Thyroid gland (tissue), 4 donors: ENCODE measurements around the gene FES. TPM values are rescaled to one million over a fixed set of nuclear protein-coding genes. Genes with fewer than 3 reads are reported as not detected.
"Not testable (repeated sequence)": the region's sequence is repeated elsewhere in the genome, so short reads cannot be mapped to it uniquely, and the experiment has no call there.

Source experiments
- DNase-seq, 2 donors: peaks; one replicate each; pipeline ENCODE4 v3.0.0-alpha.2; 2019
- H3K27ac ChIP-seq, 3 donors: fragments of 200-600 bp; sonication (generic); 1 replicate in 2 of 3; 2 replicates in 1 of 3; pipeline ENCODE4 v1.5.1; 2016 to 2019; ENCODE audit warnings: mild to moderate bottlenecking in 1 of 3, moderate library complexity in 1 of 3
- H3K27me3 ChIP-seq: fragments of 200-600 bp; sonication (generic); one replicate; pipeline ENCODE4 v1.5.1; 2019
- H3K36me3 ChIP-seq, 2 donors: fragments of 200-600 bp; sonication (generic); one replicate each; pipeline ENCODE4 v1.5.1; 2016 to 2019
- H3K4me1 ChIP-seq, 2 donors: fragments of 200-600 bp; sonication (generic); one replicate each; pipeline ENCODE4 v1.5.1; 2017 to 2019
- H3K4me3 ChIP-seq, 3 donors: fragments of 200-600 bp; sonication (generic); replicated peaks in 1 of 3; 1 replicate in 2 of 3; 2 replicates in 1 of 3; pipeline ENCODE4 v1.5.1; 2016; ENCODE audit warnings: mild to moderate bottlenecking in 1 of 3
- H3K9me3 ChIP-seq: fragments of 200-600 bp; sonication (generic); one replicate; pipeline ENCODE4 v1.5.1; 2017
- CTCF ChIP-seq, 6 experiments: fragments of 200-600 bp in 3 of 6; fragments of 450-650 bp in 3 of 6; sonication (generic) in 3 of 6; IDR thresholded peaks; one replicate each; pipeline ENCODE4 v1.5.1; 2016 to 2019; ENCODE audit warnings: antibody characterized with exemption in 6 of 6, mild to moderate bottlenecking in 2 of 6, inconsistent platforms in 1 of 6, moderate library complexity in 1 of 6
- POLR2A ChIP-seq, 2 donors: fragments of 450-650 bp; IDR thresholded peaks; one replicate each; pipeline ENCODE4 v1.6.1; 2017; ENCODE audit warnings: antibody characterized with exemption in 2 of 2, mild to moderate bottlenecking in 2 of 2, moderate library complexity in 1 of 2
- WGBS, 2 donors: methylation state at CpG; one replicate each; pipeline ENCODE4 v1.1.5; 2017; 5-methylcytosine and 5-hydroxymethylcytosine counted together
- intact Hi-C: fragments of 100-400 bp; cut with DNase I; formaldehyde crosslinking; loops from one replicate; pipeline ENCODE4 v1.15.1; 2023
- total RNA-seq, 4 donors: library from RNA; depleted of rRNA; stranded (reverse); fragments of >200 nt; gene quantifications; one replicate each; pipeline ENCODE4 v1.2.3, GENCODE V29; 2016

The FES gene
- total RNA-seq, 4 donors from 2014 or later, result 34.1 to 44.5 (median 36.0) TPM

GRCh38 chr15:90872486-90873184 lies 11.7 kb upstream of the FES start:
- Histone ChIP-seq H3K27ac (peak overlapping the region; percentile 90 to 99 (median 97)), H3K9me3 (no peaks in the 10 kb centered on the region), H3K4me3 (peak overlapping the region in 2 of 3 donors; percentile 85 to 95), H3K27me3 (no peaks in the 10 kb centered on the region), H3K36me3 (peaks cover 19% of the 10 kb centered on the region in 2 donors), H3K4me1 (peaks cover 56 to 59% of the 10 kb centered on the region in 2 donors)
- TF ChIP-seq CTCF (IDR thresholded peaks at IDR 0.05), result no peak
- TF ChIP-seq POLR2A (IDR thresholded peaks at IDR 0.05), result no peak
- intact Hi-C loops, result no loop called here
- 23 to 28% methylated on average over 11 to 12 of the region's 12 CpGs for WGBS, 2 donors
- DNase-seq, result peak; percentile 33 to 42

DNA sequence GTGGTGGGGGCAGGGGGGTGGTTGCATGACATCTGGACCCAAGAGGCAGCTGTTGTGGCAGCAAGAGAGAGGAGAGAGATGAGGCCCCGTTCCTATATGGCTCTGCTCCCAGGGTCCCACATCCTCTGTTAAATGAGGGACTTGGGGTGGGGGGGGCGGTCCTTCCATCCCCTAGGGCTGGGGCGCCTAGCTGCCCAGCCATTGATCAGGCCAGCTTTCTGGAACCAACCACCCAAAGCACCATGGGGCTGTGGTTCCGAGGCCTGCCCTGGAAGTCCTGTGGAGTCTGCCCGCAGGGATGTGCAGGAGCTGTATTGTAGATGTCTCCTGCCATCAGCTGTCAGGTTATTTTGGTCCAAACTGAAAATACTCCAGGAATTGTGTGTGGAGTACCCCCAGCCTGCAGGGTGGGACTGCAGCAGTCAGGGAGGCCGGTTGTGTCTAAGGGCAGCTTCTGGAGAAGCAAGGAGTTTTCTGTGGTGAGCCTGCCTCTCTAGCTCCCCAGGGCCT lies 10.8 kb upstream of the FES start:
- Histone ChIP-seq H3K27me3 (no peaks in the 10 kb centered on the region), H3K9me3 (no peaks in the 10 kb centered on the region), H3K27ac (peak overlapping the region; percentile 62 to 99 (median 97)), H3K4me1 (peaks cover 49 to 52% of the 10 kb centered on the region in 2 donors), H3K4me3 (peak overlapping the region in 1 of 3 donors; percentile 95), H3K36me3 (peaks cover 28 to 29% of the 10 kb centered on the region in 2 donors)
- no peak for DNase-seq
- intact Hi-C loops, result no loop called here
- TF ChIP-seq CTCF (IDR thresholded peaks at IDR 0.05), result no peak
- TF ChIP-seq POLR2A (IDR thresholded peaks at IDR 0.05), result no peak
- 63 to 64% methylated on average over 5 of the region's 6 CpGs for WGBS, 2 donors

GRCh38 chr15:90873998-90874605 lies 10.2 kb upstream of the FES start:
- 0 to 27% methylated on average over 1 to 13 of the region's 15 CpGs for WGBS, 2 donors
- H3K9me3 ChIP-seq, result no peaks in the 10 kb centered on the region
- H3K36me3 ChIP-seq, result peaks cover 33 to 34% of the 10 kb centered on the region in 2 donors
- H3K27ac ChIP-seq, result peak overlapping the region; percentile 62 to 99 (median 97)
- DNase-seq, result peak; percentile 85 to 92
- intact Hi-C loops, result no loop called here
- no peaks in the 10 kb centered on the region for H3K27me3 ChIP-seq
- H3K4me3 ChIP-seq, result no peak overlapping the region
- H3K4me1 ChIP-seq, result peaks cover 43 to 46% of the 10 kb centered on the region in 2 donors
- no peak for TF ChIP-seq CTCF (IDR thresholded peaks at IDR 0.05)
- peak in 1 of 2 donors; percentile 55 for TF ChIP-seq POLR2A (IDR thresholded peaks at IDR 0.05)

- peaks cover 42 to 43% of the 10 kb centered on the region in 2 donors for H3K36me3 ChIP-seq
- 87 to 88% methylated on average over 9 of the region's 9 CpGs for WGBS, 2 donors
- H3K9me3 ChIP-seq, H3K27me3 ChIP-seq, DNase-seq, H3K4me3 ChIP-seq: not testable (repeated sequence)
- H3K27ac ChIP-seq, result peak overlapping the region in 1 of 3 donors; percentile 97
- intact Hi-C loops, result loop anchor here (5.0 kb wide), 1 partner anchor 178 kb away; no protein-coding TSS in a partner anchor
- H3K4me1 ChIP-seq, result peaks cover 34 to 37% of the 10 kb centered on the region in 2 donors
Measured at GRCh38 chr15:90874986-90875385, 9.3 kb upstream of the FES start.

DNA sequence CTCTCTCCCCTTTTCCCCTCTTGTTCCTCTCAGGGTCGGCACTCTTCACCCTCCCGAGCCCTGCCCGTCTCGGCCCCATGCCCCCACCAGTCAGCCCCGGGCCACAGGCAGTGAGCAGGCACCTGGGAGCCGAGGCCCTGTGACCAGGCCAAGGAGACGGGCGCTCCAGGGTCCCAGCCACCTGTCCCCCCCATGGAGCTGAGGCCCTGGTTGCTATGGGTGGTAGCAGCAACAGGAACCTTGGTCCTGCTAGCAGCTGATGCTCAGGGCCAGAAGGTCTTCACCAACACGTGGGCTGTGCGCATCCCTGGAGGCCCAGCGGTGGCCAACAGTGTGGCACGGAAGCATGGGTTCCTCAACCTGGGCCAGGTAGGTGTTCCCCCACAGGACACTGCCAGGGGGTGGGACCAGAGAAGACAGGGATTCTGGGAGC lies 8.7 kb upstream of the FES start:
- Histone ChIP-seq H3K4me1 (peaks cover 28 to 31% of the 10 kb centered on the region in 2 donors), H3K27me3 (no peaks in the 10 kb centered on the region), H3K27ac (no peak overlapping the region), H3K36me3 (peaks cover 48 to 49% of the 10 kb centered on the region in 2 donors), H3K4me3 (no peak overlapping the region), H3K9me3 (no peaks in the 10 kb centered on the region)
- intact Hi-C loops, result loop anchor here (5.0 kb wide), 1 partner anchor 178 kb away; no protein-coding TSS in a partner anchor
- no peak for TF ChIP-seq CTCF (IDR thresholded peaks at IDR 0.05)
- no peak for TF ChIP-seq POLR2A (IDR thresholded peaks at IDR 0.05)
- WGBS, 2 donors, result 92 to 97% methylated on average over 5 to 10 of the region's 12 CpGs
- no peak for DNase-seq
